HCT116 (cell line): ENCODE results near the gene SLC35F3. TPM values are rescaled to one million over a fixed set of nuclear protein-coding genes. Genes with fewer than 3 reads are reported as not detected.

ENCODE experiments used
- ATAC-seq: fragments of 200-7000 bp; cut with Tn5 transposase; 2 replicates; pipeline ENCODE4 v1.9.1; 2020; ENCODE audit warnings: mild to moderate bottlenecking, moderate library complexity
- BruUV-seq: library from RNA; stranded (reverse); fragments of 400-500 nt; replicated peaks from 2 replicates; lab custom pipeline; 2021; lab: Mats Ljungman, UMichigan
- CTCF ChIA-PET: fragments of 300-600 bp; sonication (Branson Sonifier 250); formaldehyde crosslinking; loops from one replicate; lab custom pipeline; 2021; ENCODE audit warnings: antibody characterized with exemption; lab: Charles Lee
- POLR2A ChIA-PET: fragments of 300-600, 350-600 bp; sonication (Branson Sonifier 250); formaldehyde crosslinking; loops from one replicate; lab custom pipeline; 2021; ENCODE audit warnings: antibody characterized with exemption; lab: Charles Lee
- RAD21 ChIA-PET, 2 experiments: fragments of 300-600 bp; sonication (Branson Sonifier 250); formaldehyde crosslinking; loops; one replicate each; lab custom pipeline; 2023; ENCODE audit warnings: low total read pairs in 2 of 2; ENCODE audit not compliant: uncharacterized antibody in 2 of 2, unreplicated experiment in 2 of 2, low non-redundant PET in 1 of 2; lab: Charles Lee
- DNase-seq: peaks from one replicate; pipeline ENCODE4 v3.0.0-alpha.2; 2010; ENCODE audit warnings: low read depth, low spot score
- H2AFZ ChIP-seq: fragments of 200-600 bp; shearing (Covaris generic), sonication (generic); 2 replicates; pipeline ENCODE4 v1.6.1; 2017; ENCODE audit warnings: low read depth, mixed run types, mixed read lengths, antibody characterized with exemption, low read length; ENCODE audit not compliant: poor library complexity, severe bottlenecking
- H3K27ac ChIP-seq: 2 replicates; pipeline ENCODE4 v1.5.1; 2012; ENCODE audit warnings: low read depth, low read length
- H3K27me3 ChIP-seq: fragments of 200-600 bp; sonication (generic); 2 replicates; pipeline ENCODE4 v1.6.1; 2016; ENCODE audit warnings: mixed run types, low read length, mixed read lengths; ENCODE audit not compliant: insufficient read depth
- H3K36me3 ChIP-seq, 2 experiments: fragments of 200-500 bp in 1 of 2; fragments of 200-600 bp in 1 of 2; sonication (Bioruptor generic) in 1 of 2; sonication (generic) in 1 of 2; 2 replicates each; pipeline versions ENCODE4 v1.5.1 to v1.6.1; 2014 to 2016; ENCODE audit warnings: low read length in 2 of 2, inconsistent platforms in 1 of 2, mixed read lengths in 1 of 2, mixed run types in 1 of 2; ENCODE audit not compliant: insufficient read depth in 2 of 2, control insufficient read depth in 1 of 2
- H3K4me1 ChIP-seq, 2 experiments: fragments of 200-600 bp in 1 of 2; sonication (generic) in 1 of 2; 2 replicates each; pipeline versions ENCODE4 v1.5.1 to v1.6.1; 2012 to 2017; ENCODE audit warnings: low read length in 2 of 2, inconsistent platforms in 1 of 2, mild to moderate bottlenecking in 1 of 2, mixed read lengths in 1 of 2, mixed run types in 1 of 2, moderate library complexity in 1 of 2; ENCODE audit not compliant: insufficient read depth in 2 of 2, control insufficient read depth in 1 of 2
- H3K4me2 ChIP-seq: fragments of 200-600 bp; sonication (generic); 2 replicates; pipeline ENCODE4 v1.6.1; 2017; ENCODE audit warnings: mixed run types, low read length, mixed read lengths
- H3K4me3 ChIP-seq, 2 experiments: fragments of 200-600 bp in 1 of 2; sonication (generic) in 1 of 2; replicated peaks in 1 of 2; 2 replicates each; pipeline ENCODE4 v1.5.1; 2011 to 2016; ENCODE audit warnings: low read length in 2 of 2, control low read depth in 1 of 2, low read depth in 1 of 2, mild to moderate bottlenecking in 1 of 2, mixed read lengths in 1 of 2, mixed run types in 1 of 2
- H3K79me2 ChIP-seq: fragments of 200-600 bp; sonication (generic); 2 replicates; pipeline ENCODE4 v1.6.1; 2017; ENCODE audit warnings: mild to moderate bottlenecking, mixed run types, low read length, moderate library complexity, mixed read lengths; ENCODE audit not compliant: insufficient read depth
- H3K9ac ChIP-seq: fragments of 200-600 bp; sonication (generic); 2 replicates; pipeline ENCODE4 v1.6.1; 2016; ENCODE audit warnings: low read length, mixed read lengths
- H3K9me2 ChIP-seq: fragments of 200-600 bp; sonication (generic), shearing (Covaris generic); 2 replicates; pipeline ENCODE4 v1.6.1; 2017; ENCODE audit warnings: mixed run types, mild to moderate bottlenecking, moderate library complexity; ENCODE audit not compliant: insufficient read depth
- H3K9me3 ChIP-seq, 2 experiments: fragments of 200-500 bp in 1 of 2; fragments of 200-600 bp in 1 of 2; sonication (Bioruptor generic) in 1 of 2; sonication (generic) in 1 of 2; 2 replicates each; pipeline ENCODE4 v1.6.1; 2014 to 2017; ENCODE audit warnings: low read length in 2 of 2, mixed read lengths in 2 of 2, inconsistent platforms in 1 of 2, low read depth in 1 of 2, mild to moderate bottlenecking in 1 of 2, mixed run types in 1 of 2, moderate library complexity in 1 of 2; ENCODE audit not compliant: control insufficient read depth in 1 of 2, insufficient read depth in 1 of 2
- H4K20me1 ChIP-seq: fragments of 200-600 bp; sonication (generic), shearing (Covaris generic); 2 replicates; pipeline ENCODE4 v1.6.1; 2017; ENCODE audit warnings: mixed run types, mild to moderate bottlenecking, moderate library complexity; ENCODE audit not compliant: insufficient read depth
- CBX3 ChIP-seq: IDR thresholded peaks from 2 replicates; pipeline ENCODE4 v1.6.1; 2012; ENCODE audit warnings: low read depth
- CEBPB ChIP-seq: IDR thresholded peaks from 2 replicates; pipeline ENCODE4 v1.6.1; 2012; ENCODE audit warnings: low read depth
- ELF1 ChIP-seq: IDR thresholded peaks from 2 replicates; pipeline ENCODE4 v1.6.1; 2012; ENCODE audit warnings: low read depth, borderline replicate concordance
- EZH2 ChIP-seq: fragments of 200-600 bp; sonication (generic); IDR thresholded peaks from 2 replicates; pipeline ENCODE4 v1.6.1; 2017; ENCODE audit warnings: antibody characterized with exemption, mixed run types
- FOSL1 ChIP-seq: IDR thresholded peaks from 2 replicates; pipeline ENCODE4 v1.6.1; 2012; ENCODE audit warnings: low read depth
- JUND ChIP-seq: IDR thresholded peaks from 2 replicates; pipeline ENCODE4 v1.6.1; 2012
- POLR2A ChIP-seq: IDR thresholded peaks from 2 replicates; pipeline ENCODE4 v1.7.0; 2011; ENCODE audit warnings: borderline replicate concordance; ENCODE audit not compliant: insufficient read depth, insufficient read length; ENCODE audit errors: extremely low read depth
- POLR2AphosphoS5 ChIP-seq: IDR thresholded peaks from 2 replicates; pipeline ENCODE4 v1.6.1; 2011; ENCODE audit warnings: mild to moderate bottlenecking, low read depth, low read length, moderate library complexity
- RAD21 ChIP-seq: IDR thresholded peaks from 2 replicates; pipeline ENCODE4 v1.6.1; 2012; ENCODE audit warnings: low read depth, mild to moderate bottlenecking
- SRF ChIP-seq: IDR thresholded peaks from 2 replicates; pipeline ENCODE4 v1.6.1; 2012; ENCODE audit warnings: low read depth
- TCF7L2 ChIP-seq: IDR thresholded peaks from 2 replicates; pipeline ENCODE4 v1.7.0; 2011; ENCODE audit warnings: borderline replicate concordance, inconsistent platforms; ENCODE audit not compliant: insufficient read depth, insufficient read length; ENCODE audit errors: extremely low read depth
- YY1 ChIP-seq: IDR thresholded peaks from 2 replicates; pipeline ENCODE4 v1.6.1; 2011; ENCODE audit warnings: low read length, low read depth, moderate library complexity, mild to moderate bottlenecking; ENCODE audit not compliant: insufficient replicate concordance; ENCODE audit errors: extremely low read depth
- ZFX ChIP-seq: fragments of 450-650 bp; IDR thresholded peaks from 2 replicates; pipeline ENCODE4 v1.6.1; 2017
- ZNF274 ChIP-seq: fragments of 200-500 bp; sonication (Bioruptor generic); IDR thresholded peaks from 2 replicates; pipeline ENCODE4 v1.6.1; 2014; ENCODE audit warnings: mild to moderate bottlenecking, low read depth, low read length, inconsistent platforms
- intact Hi-C: fragments of 100-400 bp; cut with micrococcal nuclease; formaldehyde crosslinking; loops from 2 replicates; pipeline ENCODE4 v1.10.0; 2022
- total RNA-seq: library from RNA; stranded (reverse); gene quantifications from one replicate; pipeline ENCODE4 v1.2.1, GENCODE V29; 2021; ENCODE audit not compliant: unreplicated experiment
- TF ChIP-seq, protein P1 (sequence below): IDR thresholded peaks from 2 replicates; pipeline ENCODE4 v1.6.1; 2012
- TF ChIP-seq, protein P2 (sequence below), 3 experiments: fragments of 200-600 bp in 1 of 3; sonication (generic) in 1 of 3; IDR thresholded peaks in 2 of 3; conservative IDR thresholded peaks in 1 of 3; 2 replicates each; pipeline ENCODE4 v1.5.1; 2012 to 2017; ENCODE audit warnings: low read depth in 2 of 3, low read length in 2 of 3, antibody characterized with exemption in 1 of 3, borderline replicate concordance in 1 of 3, control low read depth in 1 of 3, mild to moderate bottlenecking in 1 of 3, mixed read lengths in 1 of 3, mixed run types in 1 of 3, moderate library complexity in 1 of 3; ENCODE audit not compliant: insufficient read depth in 1 of 3
- TF ChIP-seq, protein P3 (sequence below): IDR thresholded peaks from 2 replicates; pipeline ENCODE4 v1.6.1; 2012; ENCODE audit warnings: low read depth
- TF ChIP-seq, protein P4 (sequence below): IDR thresholded peaks from 2 replicates; pipeline ENCODE4 v1.6.1; 2012
- TF ChIP-seq, protein P5 (sequence below): IDR thresholded peaks from 2 replicates; pipeline ENCODE4 v1.6.1; 2011; ENCODE audit warnings: mild to moderate bottlenecking, low read length, moderate library complexity; ENCODE audit not compliant: insufficient replicate concordance; ENCODE audit errors: extremely low read depth

SLC35F3 gene
- total RNA-seq, 1 experiment from 2014 or later = 6.4 TPM

DNA sequence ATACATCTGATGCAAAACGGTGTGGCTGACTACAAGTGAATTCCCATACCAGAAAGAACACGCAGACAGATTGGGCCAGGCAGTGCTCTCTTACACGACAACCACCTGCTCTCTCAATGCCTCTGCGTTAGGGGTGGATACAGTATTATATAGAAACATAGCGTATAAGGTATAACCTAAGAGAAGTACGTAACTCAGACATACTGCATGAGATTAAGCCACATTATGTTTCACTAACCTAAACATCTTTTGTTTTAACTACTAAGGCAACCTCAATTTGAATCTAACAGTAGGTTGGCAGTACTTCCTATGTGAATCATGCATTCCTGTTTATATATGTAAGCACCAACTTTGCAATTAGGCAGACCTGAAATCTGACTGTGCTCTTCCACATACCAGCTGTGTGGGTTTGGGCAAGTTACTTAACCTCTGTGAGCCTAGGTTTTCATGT lies 410.6 kb downstream of the SLC35F3 start:
- ATAC-seq (no peak), DNase-seq (no peak)
- no peaks in the 10 kb centered on the region for H4K20me1 ChIP-seq
- no peaks in the 10 kb centered on the region for H3K27me3 ChIP-seq
- ChIA-PET POLR2A (no interaction called here), CTCF (no interaction called here), RAD21 (no interaction called here)
- no peaks in the 10 kb centered on the region for H3K9me2 ChIP-seq
- no peaks in the 10 kb centered on the region for H3K79me2 ChIP-seq
- H3K36me3 ChIP-seq = no peaks in the 10 kb centered on the region
- no peak overlapping the region for H3K4me3 ChIP-seq
- H3K4me1 ChIP-seq = 0 out of 4 replicates have a peak, but pooled peaks cover 0 to 6% of the 10 kb centered on the region in 2 experiments
- intact Hi-C loops = loop anchor here (10.0 kb wide), 1 partner anchor 1010 kb away; no protein-coding TSS in a partner anchor
- TF ChIP-seq SRF (no peak), CBX3 (no peak), RAD21 (no peak), ZFX (no peak), CEBPB (no peak), FOSL1 (no peak), YY1 (no peak), ZNF274 (no peak), JUND (no peak), EZH2 (no peak), TCF7L2 (no peak), POLR2A (no peak), ELF1 (no peak), POLR2AphosphoS5 (no peak)
- TF ChIP-seq, protein P1, sequence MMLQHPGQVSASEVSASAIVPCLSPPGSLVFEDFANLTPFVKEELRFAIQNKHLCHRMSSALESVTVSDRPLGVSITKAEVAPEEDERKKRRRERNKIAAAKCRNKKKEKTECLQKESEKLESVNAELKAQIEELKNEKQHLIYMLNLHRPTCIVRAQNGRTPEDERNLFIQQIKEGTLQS = no peak
- TF ChIP-seq, protein P2, sequence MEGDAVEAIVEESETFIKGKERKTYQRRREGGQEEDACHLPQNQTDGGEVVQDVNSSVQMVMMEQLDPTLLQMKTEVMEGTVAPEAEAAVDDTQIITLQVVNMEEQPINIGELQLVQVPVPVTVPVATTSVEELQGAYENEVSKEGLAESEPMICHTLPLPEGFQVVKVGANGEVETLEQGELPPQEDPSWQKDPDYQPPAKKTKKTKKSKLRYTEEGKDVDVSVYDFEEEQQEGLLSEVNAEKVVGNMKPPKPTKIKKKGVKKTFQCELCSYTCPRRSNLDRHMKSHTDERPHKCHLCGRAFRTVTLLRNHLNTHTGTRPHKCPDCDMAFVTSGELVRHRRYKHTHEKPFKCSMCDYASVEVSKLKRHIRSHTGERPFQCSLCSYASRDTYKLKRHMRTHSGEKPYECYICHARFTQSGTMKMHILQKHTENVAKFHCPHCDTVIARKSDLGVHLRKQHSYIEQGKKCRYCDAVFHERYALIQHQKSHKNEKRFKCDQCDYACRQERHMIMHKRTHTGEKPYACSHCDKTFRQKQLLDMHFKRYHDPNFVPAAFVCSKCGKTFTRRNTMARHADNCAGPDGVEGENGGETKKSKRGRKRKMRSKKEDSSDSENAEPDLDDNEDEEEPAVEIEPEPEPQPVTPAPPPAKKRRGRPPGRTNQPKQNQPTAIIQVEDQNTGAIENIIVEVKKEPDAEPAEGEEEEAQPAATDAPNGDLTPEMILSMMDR (IDR thresholded peaks at IDR 0.05 in 2 of 3, conservative IDR thresholded peaks at IDR 0.05 in 1 of 3; ENCODE audit: borderline replicate concordance in 1 of 3, insufficient read depth in 1 of 3, low read depth in 2 of 3, low read length in 2 of 3) = no peak
- TF ChIP-seq, protein P3, sequence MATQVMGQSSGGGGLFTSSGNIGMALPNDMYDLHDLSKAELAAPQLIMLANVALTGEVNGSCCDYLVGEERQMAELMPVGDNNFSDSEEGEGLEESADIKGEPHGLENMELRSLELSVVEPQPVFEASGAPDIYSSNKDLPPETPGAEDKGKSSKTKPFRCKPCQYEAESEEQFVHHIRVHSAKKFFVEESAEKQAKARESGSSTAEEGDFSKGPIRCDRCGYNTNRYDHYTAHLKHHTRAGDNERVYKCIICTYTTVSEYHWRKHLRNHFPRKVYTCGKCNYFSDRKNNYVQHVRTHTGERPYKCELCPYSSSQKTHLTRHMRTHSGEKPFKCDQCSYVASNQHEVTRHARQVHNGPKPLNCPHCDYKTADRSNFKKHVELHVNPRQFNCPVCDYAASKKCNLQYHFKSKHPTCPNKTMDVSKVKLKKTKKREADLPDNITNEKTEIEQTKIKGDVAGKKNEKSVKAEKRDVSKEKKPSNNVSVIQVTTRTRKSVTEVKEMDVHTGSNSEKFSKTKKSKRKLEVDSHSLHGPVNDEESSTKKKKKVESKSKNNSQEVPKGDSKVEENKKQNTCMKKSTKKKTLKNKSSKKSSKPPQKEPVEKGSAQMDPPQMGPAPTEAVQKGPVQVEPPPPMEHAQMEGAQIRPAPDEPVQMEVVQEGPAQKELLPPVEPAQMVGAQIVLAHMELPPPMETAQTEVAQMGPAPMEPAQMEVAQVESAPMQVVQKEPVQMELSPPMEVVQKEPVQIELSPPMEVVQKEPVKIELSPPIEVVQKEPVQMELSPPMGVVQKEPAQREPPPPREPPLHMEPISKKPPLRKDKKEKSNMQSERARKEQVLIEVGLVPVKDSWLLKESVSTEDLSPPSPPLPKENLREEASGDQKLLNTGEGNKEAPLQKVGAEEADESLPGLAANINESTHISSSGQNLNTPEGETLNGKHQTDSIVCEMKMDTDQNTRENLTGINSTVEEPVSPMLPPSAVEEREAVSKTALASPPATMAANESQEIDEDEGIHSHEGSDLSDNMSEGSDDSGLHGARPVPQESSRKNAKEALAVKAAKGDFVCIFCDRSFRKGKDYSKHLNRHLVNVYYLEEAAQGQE = no peak
- TF ChIP-seq, protein P4, sequence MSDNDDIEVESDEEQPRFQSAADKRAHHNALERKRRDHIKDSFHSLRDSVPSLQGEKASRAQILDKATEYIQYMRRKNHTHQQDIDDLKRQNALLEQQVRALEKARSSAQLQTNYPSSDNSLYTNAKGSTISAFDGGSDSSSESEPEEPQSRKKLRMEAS = no peak
- TF ChIP-seq, protein P5, sequence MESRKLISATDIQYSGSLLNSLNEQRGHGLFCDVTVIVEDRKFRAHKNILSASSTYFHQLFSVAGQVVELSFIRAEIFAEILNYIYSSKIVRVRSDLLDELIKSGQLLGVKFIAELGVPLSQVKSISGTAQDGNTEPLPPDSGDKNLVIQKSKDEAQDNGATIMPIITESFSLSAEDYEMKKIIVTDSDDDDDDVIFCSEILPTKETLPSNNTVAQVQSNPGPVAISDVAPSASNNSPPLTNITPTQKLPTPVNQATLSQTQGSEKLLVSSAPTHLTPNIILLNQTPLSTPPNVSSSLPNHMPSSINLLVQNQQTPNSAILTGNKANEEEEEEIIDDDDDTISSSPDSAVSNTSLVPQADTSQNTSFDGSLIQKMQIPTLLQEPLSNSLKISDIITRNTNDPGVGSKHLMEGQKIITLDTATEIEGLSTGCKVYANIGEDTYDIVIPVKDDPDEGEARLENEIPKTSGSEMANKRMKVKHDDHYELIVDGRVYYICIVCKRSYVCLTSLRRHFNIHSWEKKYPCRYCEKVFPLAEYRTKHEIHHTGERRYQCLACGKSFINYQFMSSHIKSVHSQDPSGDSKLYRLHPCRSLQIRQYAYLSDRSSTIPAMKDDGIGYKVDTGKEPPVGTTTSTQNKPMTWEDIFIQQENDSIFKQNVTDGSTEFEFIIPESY = no peak
- H3K27ac ChIP-seq = no peak overlapping the region
- H3K4me2 ChIP-seq = no peak overlapping the region
- H3K9me3 ChIP-seq = no peaks in the 10 kb centered on the region
- H3K9ac ChIP-seq = no peak overlapping the region
- BruUV-seq = no TSS peak
- H2AFZ ChIP-seq = no peak overlapping the region
